ENCODE data around the gene TNFRSF11A.

Gene TNFRSF11A

GRCh38 chr18:62325806-62326645 is 916 bp downstream of the TNFRSF11A start:
- DNase-seq (ENCODE audit: low spot score) = no peak

GRCh38 chr18:62326646-62327348 is 1.7 kb downstream of the TNFRSF11A start:
- DNase-seq (ENCODE audit: low spot score) = no peak

- no peak for DNase-seq (ENCODE audit: low spot score)
Measured at GRCh38 chr18:62327977-62328376, 2.9 kb downstream of the TNFRSF11A start.

DNA sequence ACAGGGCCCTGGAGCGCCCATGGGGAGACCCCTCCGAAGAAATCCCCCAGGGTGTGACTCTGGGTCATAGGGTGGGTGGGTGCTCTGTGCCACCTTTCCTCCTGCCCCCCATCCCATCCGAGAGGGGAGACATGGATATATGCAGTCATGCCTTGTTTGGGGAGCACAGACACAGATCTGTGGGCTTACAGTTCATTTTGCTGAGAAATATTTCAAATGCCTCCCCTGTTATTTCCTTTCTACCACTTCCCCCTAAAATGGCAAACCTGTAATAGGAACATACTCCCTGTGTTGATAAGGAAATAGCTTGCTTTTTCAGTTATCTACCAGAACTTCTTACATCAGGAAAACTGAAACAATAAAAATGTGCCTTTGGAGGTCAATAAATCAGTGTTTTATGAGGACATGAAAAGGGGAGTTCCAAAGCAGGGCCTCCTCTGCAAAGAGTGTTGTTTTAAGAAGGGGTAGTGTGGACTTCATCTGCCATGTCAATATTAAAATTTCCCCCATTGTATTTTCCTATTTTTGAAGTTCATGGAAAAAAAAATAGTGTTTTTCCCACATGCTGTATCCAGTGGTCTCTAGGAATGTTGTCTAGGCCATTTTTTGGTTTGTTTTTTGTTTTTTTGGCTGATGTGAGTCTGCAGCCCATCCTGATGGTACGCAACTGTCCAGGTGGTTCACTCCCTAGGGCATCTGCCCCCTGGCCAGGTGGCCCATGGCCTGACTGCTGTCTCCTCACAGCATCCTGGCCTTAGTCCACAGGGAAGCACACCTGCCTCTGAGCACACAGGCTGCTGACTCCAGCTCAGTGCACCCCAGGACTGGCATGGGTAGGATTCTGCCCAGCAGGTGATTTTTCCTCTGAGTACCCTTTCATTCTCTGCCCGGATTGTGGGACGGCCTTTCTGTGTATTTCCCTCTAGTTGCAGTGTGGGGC is 3.7 kb downstream of the TNFRSF11A start:
- DNase-seq (ENCODE audit: low spot score) = no peak

DNA sequence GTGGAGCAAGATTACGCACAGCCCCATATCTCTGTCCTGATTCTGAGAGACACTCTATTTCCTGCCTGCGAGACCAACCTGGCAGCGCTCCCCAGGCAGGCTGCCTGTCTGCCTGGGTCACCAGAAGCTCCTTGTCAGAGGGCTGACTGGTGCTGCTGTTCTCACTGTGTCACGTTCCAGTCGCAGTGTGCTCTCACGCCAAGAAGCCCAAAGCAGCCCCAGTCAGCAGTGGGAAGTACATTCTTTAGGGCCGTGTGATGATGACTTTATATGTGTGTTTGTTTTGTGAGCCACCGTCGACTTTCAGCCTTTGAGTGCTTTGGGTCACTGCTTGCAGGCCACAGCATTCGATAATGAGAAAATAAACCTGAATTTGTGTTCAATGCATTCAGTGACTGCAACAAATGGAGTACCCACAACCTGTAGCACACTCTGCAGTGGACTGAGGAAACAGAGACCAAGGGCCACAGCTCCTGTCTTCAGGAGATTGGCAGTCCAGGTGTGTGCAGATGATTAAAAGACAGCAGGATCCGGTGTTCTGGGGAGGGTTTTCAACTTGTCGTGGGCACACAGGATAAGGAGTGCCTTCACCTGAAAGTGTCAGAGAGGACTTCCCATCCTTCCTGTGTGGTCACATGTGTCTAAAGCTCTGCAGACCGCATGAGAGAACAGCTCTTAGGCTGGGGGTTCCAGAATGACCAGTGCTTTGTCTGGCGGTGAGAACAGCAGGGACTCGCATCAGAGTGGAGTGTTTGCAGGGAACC is 4.8 kb downstream of the TNFRSF11A start:
- DNase-seq (ENCODE audit: low spot score) = no peak

- no peak for DNase-seq (ENCODE audit: low spot score)
Measured at GRCh38 chr18:62330650-62331049, 5.5 kb downstream of the TNFRSF11A start.

DNA sequence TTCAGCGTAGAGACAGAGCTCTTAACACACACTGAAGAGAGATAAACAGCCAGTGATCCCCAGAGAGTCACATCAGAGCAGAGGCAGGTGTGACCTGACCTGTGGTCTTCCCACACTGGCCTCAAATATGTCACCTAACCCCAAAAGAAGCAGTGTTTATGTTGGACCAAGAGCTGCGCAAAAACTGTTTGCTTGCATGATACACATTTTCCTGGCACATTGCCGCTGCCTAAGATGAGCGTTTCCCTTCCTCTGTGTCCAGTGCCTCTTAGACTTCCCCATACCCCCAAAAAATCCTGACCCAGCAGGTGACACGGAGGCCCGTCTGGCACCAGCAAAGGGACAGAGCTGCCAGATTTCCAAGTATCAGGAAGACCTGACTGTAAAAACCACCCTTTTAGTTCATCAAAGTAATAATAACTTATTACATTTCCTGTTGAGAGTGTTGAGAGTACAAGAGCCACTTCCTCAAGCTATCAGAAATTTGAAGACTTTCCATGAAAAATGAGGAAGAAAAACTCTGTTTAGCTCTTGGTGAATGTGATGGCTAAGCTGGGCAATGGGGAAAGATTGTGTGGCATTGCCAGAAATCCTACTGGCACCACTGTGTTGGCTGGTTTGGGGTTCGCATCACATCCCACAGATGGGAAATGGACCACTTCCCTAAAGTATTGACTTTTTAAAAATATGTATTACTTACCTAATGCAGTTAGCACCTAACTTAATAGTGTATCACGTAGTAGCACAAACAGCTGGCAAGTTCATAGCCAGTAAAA is 6.7 kb downstream of the TNFRSF11A start:
- DNase-seq (ENCODE audit: low spot score) = no peak

GRCh38 chr18:62332431-62332830 is 7.3 kb downstream of the TNFRSF11A start:
- DNase-seq (ENCODE audit: low spot score) = no peak

- DNase-seq (ENCODE audit: low spot score) = no peak
Measured at GRCh38 chr18:62332964-62333695, 8.0 kb downstream of the TNFRSF11A start.

- no peak for DNase-seq (ENCODE audit: low spot score)
Measured at GRCh38 chr18:62334120-62334519, 9.0 kb downstream of the TNFRSF11A start.

GRCh38 chr18:62335494-62335893 is 10.4 kb downstream of the TNFRSF11A start:
- DNase-seq (ENCODE audit: low spot score) = no peak

GRCh38 chr18:62336618-62337017 is 11.5 kb downstream of the TNFRSF11A start:
- no peak for DNase-seq (ENCODE audit: low spot score)

- DNase-seq (ENCODE audit: low spot score) = no peak
Measured at GRCh38 chr18:62337336-62337735, 12.2 kb downstream of the TNFRSF11A start.

DNA sequence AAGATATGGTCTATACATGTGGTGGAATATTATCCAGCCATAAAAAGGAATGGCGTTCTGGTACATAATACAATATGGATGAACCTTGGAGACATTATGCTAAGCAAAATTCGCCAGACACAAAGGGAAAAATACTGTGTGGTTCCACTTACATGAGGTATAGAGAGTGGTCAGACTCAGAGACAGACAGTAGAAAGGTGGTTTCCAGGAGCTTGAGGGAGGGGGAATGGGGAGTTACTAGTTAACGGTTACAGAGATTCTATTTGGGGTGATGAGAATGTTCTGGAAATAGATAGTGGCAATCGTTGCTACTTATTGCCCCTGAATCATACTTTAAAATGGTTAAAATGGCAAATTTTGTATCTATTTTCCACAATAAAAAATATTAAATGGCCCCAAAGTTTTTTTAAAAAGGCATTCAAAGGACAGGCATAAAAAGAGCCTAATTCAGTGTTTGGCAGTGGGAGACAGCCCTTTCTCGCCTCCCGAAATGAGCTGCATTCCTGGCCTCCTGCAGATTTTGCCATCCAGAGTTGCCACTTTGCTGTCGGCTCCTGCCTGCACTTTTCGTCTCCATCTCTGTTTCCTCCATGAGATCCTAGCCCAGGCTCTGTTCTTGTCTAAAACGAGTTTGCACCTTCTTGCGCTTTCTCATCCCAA is 13.5 kb downstream of the TNFRSF11A start:
- no peak for DNase-seq (ENCODE audit: low spot score)

DNA sequence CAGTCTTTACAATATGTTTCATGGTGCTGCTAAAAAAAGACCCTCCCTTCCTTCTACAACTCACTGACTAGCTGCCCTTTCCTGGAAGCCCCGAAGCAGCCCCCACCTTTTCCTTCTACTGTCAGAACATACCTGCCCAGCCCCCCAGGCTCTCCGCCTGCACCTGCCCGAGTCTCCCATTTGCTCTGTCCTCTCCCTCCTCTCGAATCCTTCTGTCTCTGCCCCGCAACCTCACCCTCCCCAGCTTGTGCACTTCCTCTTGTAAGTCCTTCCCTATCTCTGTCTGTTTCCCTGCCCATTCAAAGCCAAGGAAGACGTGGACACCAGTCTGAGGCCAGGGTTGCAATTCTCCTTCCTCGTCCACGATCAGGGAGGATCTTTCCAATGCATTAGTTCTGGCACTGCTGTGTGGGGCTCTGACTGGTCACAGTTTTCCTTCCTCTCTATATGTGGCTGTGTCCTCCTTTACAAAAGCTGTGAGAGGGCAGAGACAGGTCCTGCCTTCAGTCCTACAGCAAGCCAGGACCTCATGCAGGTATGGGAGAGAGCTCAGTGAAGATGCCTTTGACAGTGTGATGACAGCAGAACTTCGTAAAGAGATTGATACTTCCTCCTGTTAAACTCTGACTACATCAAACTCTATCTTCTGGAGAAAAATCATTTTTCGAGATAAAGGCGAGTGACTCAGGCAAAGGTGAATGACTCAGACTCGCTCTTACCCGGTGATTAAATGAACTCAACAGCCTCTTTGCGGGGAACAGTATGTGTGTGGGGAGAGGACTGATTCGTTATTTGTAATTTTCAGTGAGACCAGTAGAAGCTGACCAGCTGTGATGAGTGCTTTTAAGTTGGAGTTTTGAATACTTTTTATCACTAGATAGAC is 14.2 kb downstream of the TNFRSF11A start:
- DNase-seq (ENCODE audit: low spot score) = no peak

DNA sequence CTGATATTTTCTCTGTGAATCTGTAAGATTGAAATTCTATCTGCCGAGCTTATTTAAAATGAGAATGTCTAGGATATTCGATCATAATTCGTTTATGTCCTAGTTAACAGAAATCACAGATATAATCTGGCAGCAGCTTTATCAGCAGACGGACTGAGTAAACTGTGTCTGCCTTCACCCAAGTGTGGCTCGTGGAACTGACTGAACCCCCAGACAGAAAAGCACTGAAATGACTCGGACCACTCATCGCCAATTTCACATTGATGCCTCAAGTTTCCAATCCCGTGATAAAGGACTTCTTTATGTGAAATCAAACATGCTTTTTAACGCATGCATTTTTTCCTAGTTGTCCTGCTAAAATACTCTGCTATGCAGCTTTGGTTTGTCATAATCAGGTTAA is 15.9 kb downstream of the TNFRSF11A start:
- no peak for DNase-seq (ENCODE audit: low spot score)

DNA sequence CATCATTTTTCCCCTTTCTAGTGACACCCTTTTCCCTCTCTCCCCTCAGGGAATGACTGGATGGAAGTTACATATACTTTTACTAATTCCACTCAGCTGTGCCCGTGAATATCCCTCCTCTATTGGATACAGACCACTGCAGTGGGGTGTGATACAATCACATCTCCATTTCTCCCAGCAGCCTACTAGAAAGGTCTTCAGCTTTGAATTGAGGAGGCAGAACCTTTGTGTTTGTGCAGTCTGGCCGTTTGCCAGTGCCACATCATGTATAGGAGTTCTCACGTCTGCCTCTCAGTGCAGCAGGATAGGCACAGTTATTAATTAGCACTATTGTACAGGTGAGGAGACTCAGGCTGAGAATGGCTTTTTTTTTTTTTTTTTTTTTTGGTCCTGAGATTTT is 16.4 kb downstream of the TNFRSF11A start:
- DNase-seq (ENCODE audit: low spot score) = no peak

DNA sequence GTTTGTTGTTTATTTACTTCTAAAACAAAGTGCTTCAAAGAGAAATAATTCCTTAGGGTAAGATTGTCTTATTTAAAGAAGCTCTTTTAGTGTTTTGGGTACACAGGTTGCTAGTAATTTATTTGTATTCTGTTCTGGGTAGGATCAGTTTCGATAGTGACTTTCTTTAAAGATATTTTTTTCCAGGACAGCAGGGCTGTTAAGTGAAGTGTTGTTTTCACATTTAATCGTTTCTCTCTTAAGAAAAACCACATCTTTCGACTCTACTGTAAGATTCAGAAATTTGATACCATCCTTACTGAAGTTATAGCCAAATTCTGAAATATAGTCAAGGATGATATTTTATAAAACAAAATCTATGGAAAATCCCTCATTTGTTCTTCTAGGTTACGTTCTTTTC is 17.8 kb downstream of the TNFRSF11A start:
- DNase-seq (ENCODE audit: low spot score) = no peak

- DNase-seq (ENCODE audit: low spot score) = no peak
Measured at GRCh38 chr18:62343316-62343715, 18.2 kb downstream of the TNFRSF11A start.

Measured in NAMALWA (cell line).